Body of pancreas (tissue), 4 donors: ENCODE results near the gene HSPB1. TPM values are rescaled to one million over a fixed set of nuclear protein-coding genes. Genes with fewer than 3 reads are reported as not detected.
A peak's percentile ranks its signal among the peaks of the same experiment; 100 is the strongest.

Experiments
- ATAC-seq: fragments of 150-250 bp; one replicate; pipeline ENCODE4 v1.9.1; 2016
- DNase-seq, 4 donors: peaks; one replicate each; pipeline ENCODE4 v3.0.0-alpha.2; 2019
- H3K27ac ChIP-seq, 4 donors: fragments of 200-600 bp; sonication (generic); 1 replicate in 3 of 4; 2 replicates in 1 of 4; pipeline versions ENCODE4 v1.5.1 to v1.6.1; 2016 to 2019; ENCODE audit warnings: mild to moderate bottlenecking in 1 of 4, mixed read lengths in 1 of 4, moderate library complexity in 1 of 4
- H3K27me3 ChIP-seq, 2 donors: fragments of 200-600 bp; sonication (generic); one replicate each; pipeline ENCODE4 v1.6.0; 2016; ENCODE audit warnings: mild to moderate bottlenecking in 1 of 2
- H3K36me3 ChIP-seq, 2 donors: fragments of 200-600 bp; sonication (generic); replicated peaks in 1 of 2; 2 replicates each; pipeline ENCODE4 v1.5.1; 2016; ENCODE audit warnings: low read depth in 2 of 2; ENCODE audit not compliant: insufficient read depth in 1 of 2
- H3K4me1 ChIP-seq: fragments of 200-600 bp; sonication (generic); one replicate; pipeline ENCODE4 v1.6.0; 2016
- H3K4me3 ChIP-seq, 2 donors: fragments of 200-600 bp; sonication (generic); 1 replicate in 1 of 2; 2 replicates in 1 of 2; pipeline ENCODE4 v1.5.1; 2016 to 2019
- H3K9me3 ChIP-seq, 3 donors: fragments of 200-600 bp; sonication (generic); 1 replicate in 2 of 3; 2 replicates in 1 of 3; pipeline ENCODE4 v1.5.1; 2016
- POLR2A ChIP-seq, 3 donors: fragments of 450-650 bp; IDR thresholded peaks; one replicate each; pipeline ENCODE4 v1.6.1; 2016; ENCODE audit warnings: antibody characterized with exemption in 3 of 3, mild to moderate bottlenecking in 2 of 3
- WGBS, 2 donors: methylation state at CpG; one replicate each; pipeline ENCODE4 v1.1.5; 2017; 5-methylcytosine and 5-hydroxymethylcytosine counted together
- intact Hi-C: fragments of 100-400 bp; cut with DNase I; formaldehyde crosslinking; loops from one replicate; pipeline ENCODE4 v1.15.1; 2023
- total RNA-seq, 2 donors: library from RNA; depleted of rRNA; stranded (reverse); fragments of >200 nt; gene quantifications; one replicate each; pipeline ENCODE4 v1.1.0, GENCODE V29; 2016
- TF ChIP-seq, protein P1 (sequence below), 7 experiments: fragments of 450-650 bp in 4 of 7; fragments of 200-600 bp in 3 of 7; sonication (generic) in 3 of 7; IDR thresholded peaks; one replicate each; pipeline ENCODE4 v1.5.1; 2016 to 2019; ENCODE audit warnings: antibody characterized with exemption in 7 of 7

Gene HSPB1
- total RNA-seq, 2 donors from 2014 or later = 367 to 445 TPM

GRCh38 chr7:76329479-76329878 lies 27.0 kb downstream of the HSPB1 start:
- Histone ChIP-seq H3K9me3 (no peaks in the 10 kb centered on the region), H3K27me3 (no peaks in the 10 kb centered on the region), H3K4me1 (peaks cover 47% of the 10 kb centered on the region), H3K4me3 (no peak overlapping the region), H3K27ac (no peak overlapping the region), H3K36me3 (peaks cover 0 to 12% of the 10 kb centered on the region in 2 donors)
- intact Hi-C loops = loop anchor here (5.0 kb wide), 1 partner anchor 42 kb away; no protein-coding TSS in a partner anchor
- ATAC-seq (no peak), DNase-seq (no peak)
- TF ChIP-seq POLR2A (IDR thresholded peaks at IDR 0.05) = no peak
- TF ChIP-seq, protein P1, sequence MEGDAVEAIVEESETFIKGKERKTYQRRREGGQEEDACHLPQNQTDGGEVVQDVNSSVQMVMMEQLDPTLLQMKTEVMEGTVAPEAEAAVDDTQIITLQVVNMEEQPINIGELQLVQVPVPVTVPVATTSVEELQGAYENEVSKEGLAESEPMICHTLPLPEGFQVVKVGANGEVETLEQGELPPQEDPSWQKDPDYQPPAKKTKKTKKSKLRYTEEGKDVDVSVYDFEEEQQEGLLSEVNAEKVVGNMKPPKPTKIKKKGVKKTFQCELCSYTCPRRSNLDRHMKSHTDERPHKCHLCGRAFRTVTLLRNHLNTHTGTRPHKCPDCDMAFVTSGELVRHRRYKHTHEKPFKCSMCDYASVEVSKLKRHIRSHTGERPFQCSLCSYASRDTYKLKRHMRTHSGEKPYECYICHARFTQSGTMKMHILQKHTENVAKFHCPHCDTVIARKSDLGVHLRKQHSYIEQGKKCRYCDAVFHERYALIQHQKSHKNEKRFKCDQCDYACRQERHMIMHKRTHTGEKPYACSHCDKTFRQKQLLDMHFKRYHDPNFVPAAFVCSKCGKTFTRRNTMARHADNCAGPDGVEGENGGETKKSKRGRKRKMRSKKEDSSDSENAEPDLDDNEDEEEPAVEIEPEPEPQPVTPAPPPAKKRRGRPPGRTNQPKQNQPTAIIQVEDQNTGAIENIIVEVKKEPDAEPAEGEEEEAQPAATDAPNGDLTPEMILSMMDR (IDR thresholded peaks at IDR 0.05) = no peak
- 90 to 96% methylated on average over 28 to 29 of the region's 29 CpGs for WGBS, 2 donors

- Histone ChIP-seq H3K36me3 (peaks cover 0 to 12% of the 10 kb centered on the region in 2 donors), H3K4me3 (no peak overlapping the region), H3K27me3 (no peaks in the 10 kb centered on the region), H3K27ac (peak overlapping the region in 2 of 4 donors; percentile 13 to 20), H3K9me3 (no peaks in the 10 kb centered on the region), H3K4me1 (peaks cover 50% of the 10 kb centered on the region)
- ATAC-seq (no peak), DNase-seq (no peak)
- WGBS, 2 donors = 47 to 52% methylated on average over 4 of the region's 4 CpGs
- intact Hi-C loops = no loop called here
- TF ChIP-seq, protein P1 (IDR thresholded peaks at IDR 0.05) = no peak
- TF ChIP-seq POLR2A (IDR thresholded peaks at IDR 0.05) = no peak
These were observed 27.8 kb downstream of the HSPB1 start for GRCh38 chr7:76330261-76330660.

DNA sequence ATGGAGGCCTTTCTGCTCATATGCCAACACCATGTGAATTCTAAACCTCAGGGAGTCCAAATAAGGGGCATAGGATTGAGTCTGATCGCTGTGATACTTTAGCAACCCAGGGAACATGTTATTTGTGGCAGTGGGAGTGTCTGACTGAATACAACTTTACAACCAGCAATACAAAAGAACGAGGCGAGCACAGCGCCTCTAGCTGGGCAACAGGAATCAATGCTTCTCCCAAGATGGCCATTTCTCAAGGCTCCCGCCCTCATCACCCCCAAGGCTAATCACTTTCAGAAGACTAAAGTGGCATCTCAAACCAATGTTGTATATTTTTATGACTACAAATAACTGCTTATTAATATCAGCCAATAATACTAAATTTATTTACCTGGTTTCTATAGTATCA lies 28.2 kb downstream of the HSPB1 start:
- H3K4me3 ChIP-seq = no peak overlapping the region
- TF ChIP-seq, protein P1 (IDR thresholded peaks at IDR 0.05) = no peak
- no peak for TF ChIP-seq POLR2A (IDR thresholded peaks at IDR 0.05)
- intact Hi-C loops = no loop called here
- peak overlapping the region in 2 of 4 donors; percentile 13 to 20 for H3K27ac ChIP-seq
- peaks cover 53% of the 10 kb centered on the region for H3K4me1 ChIP-seq
- H3K27me3 ChIP-seq = no peaks in the 10 kb centered on the region
- 84 to 85% methylated on average over 5 of the region's 5 CpGs for WGBS, 2 donors
- ATAC-seq (no peak), DNase-seq (no peak)
- no peaks in the 10 kb centered on the region for H3K9me3 ChIP-seq
- H3K36me3 ChIP-seq = peaks cover 0 to 12% of the 10 kb centered on the region in 2 donors

GRCh38 chr7:76332078-76332477 lies 29.6 kb downstream of the HSPB1 start:
- ATAC-seq (no peak), DNase-seq (no peak)
- intact Hi-C loops = no loop called here
- no peak for TF ChIP-seq POLR2A (IDR thresholded peaks at IDR 0.05)
- TF ChIP-seq, protein P1 (IDR thresholded peaks at IDR 0.05) = no peak
- H3K27ac ChIP-seq = no peak overlapping the region
- H3K9me3 ChIP-seq = no peaks in the 10 kb centered on the region
- no peak overlapping the region for H3K4me3 ChIP-seq
- H3K4me1 ChIP-seq = peaks cover 52% of the 10 kb centered on the region
- H3K27me3 ChIP-seq = no peaks in the 10 kb centered on the region
- WGBS, 2 donors = 52 to 55% methylated on average over 9 of the region's 9 CpGs
- peaks cover 0 to 12% of the 10 kb centered on the region in 2 donors for H3K36me3 ChIP-seq

- 42 to 51% methylated on average over 14 of the region's 14 CpGs for WGBS, 2 donors
- Histone ChIP-seq H3K27me3 (no peaks in the 10 kb centered on the region), H3K9me3 (no peaks in the 10 kb centered on the region), H3K4me1 (peaks cover 67% of the 10 kb centered on the region), H3K36me3 (peaks cover 0 to 12% of the 10 kb centered on the region in 2 donors), H3K27ac (peak overlapping the region in 3 of 4 donors; percentile 46 to 69 (median 69)), H3K4me3 (no peak overlapping the region)
- intact Hi-C loops = no loop called here
- TF ChIP-seq, protein P1 (IDR thresholded peaks at IDR 0.05) = no peak
- peak in 1 of 3 donors; percentile 9 for TF ChIP-seq POLR2A (IDR thresholded peaks at IDR 0.05)
- DNase-seq (peak; percentile 50 to 72 (median 52)), ATAC-seq (peak; percentile 80)
These were observed 31.1 kb downstream of the HSPB1 start for GRCh38 chr7:76333511-76334101.
